HEK293T (cell line): ENCODE measurements around the gene RCHY1.

Experiments
- CTCF ChIA-PET: fragments of 350-600 bp; formaldehyde crosslinking; extraction: SDS; loops from one replicate; lab custom pipeline; 2021; ENCODE audit warnings: antibody characterized with exemption, inconsistent platforms; lab: Yijun Ruan, JAX
- POLR2A ChIA-PET: fragments of 350-600 bp; formaldehyde crosslinking; extraction: SDS; loops from one replicate; lab custom pipeline; 2020; ENCODE audit warnings: antibody characterized with exemption, inconsistent platforms; lab: Yijun Ruan, JAX
- DNase-seq: peaks from one replicate; pipeline ENCODE4 v3.0.0; 2012; ENCODE audit warnings: mixed read lengths; ENCODE audit errors: extremely low spot score
- ARNT ChIP-seq: fragments of 450-650 bp; IDR thresholded peaks from 2 replicates; pipeline ENCODE4 v1.6.1; 2017; ENCODE audit warnings: mild to moderate bottlenecking
- BHLHE40 ChIP-seq: fragments of 450-650 bp; IDR thresholded peaks from 2 replicates; pipeline ENCODE4 v1.6.1; 2016; ENCODE audit warnings: mild to moderate bottlenecking, moderate library complexity, borderline replicate concordance
- CTBP1 ChIP-seq: fragments of 450-650 bp; IDR thresholded peaks from 2 replicates; pipeline ENCODE4 v1.6.1; 2016; ENCODE audit warnings: borderline replicate concordance
- ELF4 ChIP-seq: fragments of 450-650 bp; IDR thresholded peaks from 2 replicates; pipeline ENCODE4 v1.6.1; 2017; ENCODE audit warnings: antibody characterized with exemption
- FOXA1 ChIP-seq: fragments of 450-650 bp; IDR thresholded peaks from 2 replicates; pipeline ENCODE4 v1.6.1; 2016; ENCODE audit warnings: mild to moderate bottlenecking
- FOXK2 ChIP-seq: fragments of 450-650 bp; IDR thresholded peaks from 2 replicates; pipeline ENCODE4 v1.6.1; 2016; ENCODE audit warnings: mild to moderate bottlenecking
- FOXM1 ChIP-seq: fragments of 450-650 bp; IDR thresholded peaks from 2 replicates; pipeline ENCODE4 v1.6.1; 2017; ENCODE audit warnings: mild to moderate bottlenecking, borderline replicate concordance
- HDGF ChIP-seq: fragments of 450-650 bp; IDR thresholded peaks from 2 replicates; pipeline ENCODE4 v1.6.1; 2017; ENCODE audit warnings: antibody characterized with exemption, borderline replicate concordance
- L3MBTL2 ChIP-seq: fragments of 450-650 bp; conservative IDR thresholded peaks from 2 replicates; pipeline ENCODE4 v1.6.1; 2016; ENCODE audit warnings: mild to moderate bottlenecking
- LEF1 ChIP-seq: fragments of 450-650 bp; IDR thresholded peaks from 2 replicates; pipeline ENCODE4 v1.6.1; 2017; ENCODE audit warnings: mild to moderate bottlenecking, borderline replicate concordance
- NFRKB ChIP-seq: fragments of 450-650 bp; IDR thresholded peaks from 2 replicates; pipeline ENCODE4 v1.6.1; 2016; ENCODE audit warnings: mild to moderate bottlenecking, moderate library complexity
- PKNOX1 ChIP-seq: fragments of 450-650 bp; IDR thresholded peaks from 2 replicates; pipeline ENCODE4 v1.6.1; 2016
- SP1 ChIP-seq: fragments of 450-650 bp; IDR thresholded peaks from 2 replicates; pipeline ENCODE4 v1.6.1; 2017
- SUZ12 ChIP-seq: fragments of 450-650 bp; IDR thresholded peaks from 2 replicates; pipeline ENCODE4 v1.6.1; 2016; ENCODE audit warnings: mild to moderate bottlenecking
- TARDBP ChIP-seq: fragments of 450-650 bp; IDR thresholded peaks from 2 replicates; pipeline ENCODE4 v1.6.1; 2016
- ZNF384 ChIP-seq: fragments of 450-650 bp; IDR thresholded peaks from 2 replicates; pipeline ENCODE4 v1.6.1; 2016

The RCHY1 gene

GRCh38 chr4:75432683-75433082 lies 81.5 kb downstream of the RCHY1 start:
- TF ChIP-seq FOXK2: no peak
- TF ChIP-seq ARNT: no peak
- no peak for TF ChIP-seq LEF1
- TF ChIP-seq HDGF: no peak
- no peak for TF ChIP-seq ELF4
- no peak for TF ChIP-seq CTBP1
- TF ChIP-seq SUZ12: no peak
- no peak for TF ChIP-seq TARDBP
- no peak for TF ChIP-seq NFRKB
- no peak for TF ChIP-seq ZNF384
- no peak for TF ChIP-seq FOXA1
- TF ChIP-seq BHLHE40: no peak
- TF ChIP-seq PKNOX1: no peak
- TF ChIP-seq SP1: no peak
- no peak for TF ChIP-seq L3MBTL2
- TF ChIP-seq FOXM1: no peak
- DNase-seq: peak; percentile 52
- POLR2A ChIA-PET: no interaction called here
- CTCF ChIA-PET: interaction anchor here (0.8 to 0.9 kb wide), 2 partner anchors 20 to 143 kb away, joined by 3 to 5 read pairs; no protein-coding TSS in a partner anchor

- ChIA-PET CTCF (no interaction called here), POLR2A (no interaction called here)
- TF ChIP-seq FOXA1 (no peak), SP1 (no peak), ZNF384 (no peak), HDGF (no peak), L3MBTL2 (no peak), FOXK2 (no peak), CTBP1 (no peak)
- no peak for DNase-seq
Observed at GRCh38 chr4:75429208-75429607, 85.0 kb downstream of the RCHY1 start.
